NCI-H1105 treated with DMSO at 0.1 percent for 48 hours (cell line): Measurements from ENCODE around the gene MAGEA9.
"Not testable (repeated sequence)": the region's sequence is repeated elsewhere in the genome, so short reads cannot be mapped to it uniquely, and the experiment has no call there.

Source experiments
- DNase-seq: peaks from one replicate; lab custom pipeline; 2025; lab: John Stamatoyannopoulos, UW

The MAGEA9 gene, protein sequence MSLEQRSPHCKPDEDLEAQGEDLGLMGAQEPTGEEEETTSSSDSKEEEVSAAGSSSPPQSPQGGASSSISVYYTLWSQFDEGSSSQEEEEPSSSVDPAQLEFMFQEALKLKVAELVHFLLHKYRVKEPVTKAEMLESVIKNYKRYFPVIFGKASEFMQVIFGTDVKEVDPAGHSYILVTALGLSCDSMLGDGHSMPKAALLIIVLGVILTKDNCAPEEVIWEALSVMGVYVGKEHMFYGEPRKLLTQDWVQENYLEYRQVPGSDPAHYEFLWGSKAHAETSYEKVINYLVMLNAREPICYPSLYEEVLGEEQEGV

DNA sequence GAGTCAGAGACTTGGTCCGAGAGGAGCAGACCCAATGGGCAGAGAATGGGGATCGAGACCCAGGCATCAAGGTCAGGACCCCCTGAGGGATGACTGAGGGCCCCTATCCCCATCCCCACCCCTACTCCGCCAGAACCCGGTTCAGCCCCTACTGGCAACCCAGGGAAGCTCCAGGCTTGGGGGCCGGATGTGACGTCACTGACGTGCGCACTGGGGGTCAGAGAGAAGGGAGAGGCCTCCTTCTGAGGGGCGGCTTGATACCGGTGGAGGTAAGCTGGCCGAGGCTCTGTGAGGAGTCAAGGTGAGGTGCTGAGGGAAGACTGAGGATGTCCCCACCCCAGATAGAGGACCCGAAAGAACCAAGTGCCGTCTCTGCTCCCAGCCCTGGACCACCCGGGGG is at the start of gene MAGEA9:
Gene MAGEA9, plus strand, starts transcription at position 204 of the 400 bp plus-strand sequence. CDS start 4,281 bp downstream, outside the sequence.
- DNase-seq, result not testable (repeated sequence)

DNA sequence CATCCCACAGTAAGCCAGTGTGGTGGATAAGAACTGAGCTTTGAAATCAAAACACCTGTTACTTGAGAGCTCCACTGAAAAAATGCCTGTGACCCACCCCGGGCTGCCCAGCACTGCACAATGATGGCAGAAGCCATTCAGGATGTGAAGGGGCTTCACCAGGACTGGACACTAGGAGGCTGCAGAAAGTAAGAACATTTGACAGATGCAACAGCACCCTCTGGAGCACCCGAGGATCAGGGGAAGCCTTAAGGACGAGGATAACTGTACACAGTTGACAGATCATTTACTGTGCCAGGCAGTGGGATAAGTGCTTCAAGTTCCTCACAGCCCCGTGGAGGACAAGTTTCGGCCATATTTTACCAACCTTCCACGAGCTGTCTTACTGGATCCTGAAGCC is 39.5 kb upstream of the MAGEA9 start:
- DNase-seq, result not testable (repeated sequence)

GRCh38 chrX:149746390-149747007 is 35.2 kb upstream of the MAGEA9 start:
- not testable (repeated sequence) for DNase-seq

GRCh38 chrX:149757206-149758067 is 24.3 kb upstream of the MAGEA9 start:
- no peak for DNase-seq

DNA sequence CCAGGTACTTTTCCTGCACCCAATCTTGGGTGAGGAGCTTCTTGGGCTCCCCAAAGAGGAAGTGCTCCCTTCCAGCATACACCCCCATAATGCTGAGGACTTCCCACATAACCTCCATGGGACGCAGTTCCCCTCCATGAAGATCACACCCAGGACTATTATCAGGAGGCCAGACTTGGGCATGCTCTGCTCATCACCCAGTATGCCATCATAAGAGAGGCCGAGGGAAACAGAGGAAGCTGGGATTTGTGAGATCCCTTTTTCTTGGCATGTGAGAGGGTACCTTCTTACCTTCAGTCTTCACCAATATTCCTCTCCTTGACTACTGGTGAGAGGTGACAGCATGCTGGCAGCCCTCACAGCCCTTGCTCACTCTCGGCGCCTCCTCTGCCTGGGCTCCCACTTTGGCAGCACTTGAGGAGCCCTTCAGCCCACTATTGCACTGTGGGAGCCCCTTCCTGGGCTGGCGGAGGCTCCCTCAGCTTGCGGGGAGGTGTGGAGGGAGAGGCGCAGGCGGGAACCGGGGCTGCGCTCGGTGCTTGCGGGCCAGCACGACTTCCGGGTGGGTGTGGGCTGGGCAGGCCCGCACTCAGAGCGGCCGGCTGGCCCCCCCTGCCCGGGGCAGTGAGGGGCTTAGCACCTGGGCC is 23.5 kb upstream of the MAGEA9 start:
- no peak for DNase-seq

- not testable (repeated sequence) for DNase-seq
Observed at GRCh38 chrX:149758715-149759078, 23.0 kb upstream of the MAGEA9 start.

GRCh38 chrX:149759824-149760223 is 21.9 kb upstream of the MAGEA9 start:
- no peak for DNase-seq

- DNase-seq, result no peak
Observed at GRCh38 chrX:149760965-149761364, 20.8 kb upstream of the MAGEA9 start.

GRCh38 chrX:149761858-149762674 is 19.7 kb upstream of the MAGEA9 start:
- DNase-seq, result not testable (repeated sequence)

DNA sequence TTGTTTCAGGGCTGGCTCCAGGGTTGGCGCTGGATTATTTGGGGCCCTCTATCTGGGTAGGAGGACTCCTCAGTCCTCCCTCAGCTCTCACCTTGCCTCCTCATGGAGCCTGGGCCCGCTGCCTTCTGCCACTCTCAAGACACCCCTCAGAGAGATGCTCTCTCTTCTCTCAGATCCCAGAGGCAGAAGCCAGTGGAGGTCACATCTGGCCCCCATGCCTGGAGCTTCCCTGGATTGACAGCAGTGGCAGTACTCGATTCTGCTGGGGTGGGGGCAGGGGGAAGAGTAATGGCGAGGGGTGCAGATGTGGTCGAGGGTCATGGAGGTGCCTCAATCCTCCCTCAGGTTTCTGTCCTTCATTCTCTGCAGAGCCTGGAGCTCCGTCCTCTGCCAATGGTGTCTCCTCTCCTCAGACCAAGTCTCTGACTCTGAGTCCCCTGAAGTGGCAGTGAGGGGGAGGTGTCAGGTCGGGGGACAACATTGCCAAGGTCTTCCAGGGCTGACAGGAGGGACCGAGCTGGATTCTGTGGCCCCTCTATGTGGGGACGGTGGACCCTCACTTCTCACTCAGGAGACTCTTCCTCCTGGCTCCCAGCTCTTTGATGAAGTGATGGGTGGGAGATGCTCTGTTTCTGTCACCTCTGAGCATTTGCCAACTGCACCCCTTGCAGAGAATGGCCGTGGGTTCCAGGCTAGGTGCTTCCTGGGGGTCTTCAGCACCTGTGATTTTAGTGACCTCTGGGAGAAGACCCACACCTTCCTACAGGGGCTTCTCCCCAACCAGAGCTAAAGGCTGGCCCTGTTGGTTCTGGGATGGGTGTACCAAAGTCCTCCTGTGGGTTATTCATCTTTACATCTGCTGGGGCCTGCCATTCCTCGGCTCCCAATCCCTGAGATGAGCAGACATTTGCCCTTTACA is 18.8 kb upstream of the MAGEA9 start:
- no peak for DNase-seq

- not testable (repeated sequence) for DNase-seq
Observed at GRCh38 chrX:149770344-149770743, 11.4 kb upstream of the MAGEA9 start.

GRCh38 chrX:149773026-149773425 is 8.7 kb upstream of the MAGEA9 start:
- DNase-seq, result not testable (repeated sequence)

DNA sequence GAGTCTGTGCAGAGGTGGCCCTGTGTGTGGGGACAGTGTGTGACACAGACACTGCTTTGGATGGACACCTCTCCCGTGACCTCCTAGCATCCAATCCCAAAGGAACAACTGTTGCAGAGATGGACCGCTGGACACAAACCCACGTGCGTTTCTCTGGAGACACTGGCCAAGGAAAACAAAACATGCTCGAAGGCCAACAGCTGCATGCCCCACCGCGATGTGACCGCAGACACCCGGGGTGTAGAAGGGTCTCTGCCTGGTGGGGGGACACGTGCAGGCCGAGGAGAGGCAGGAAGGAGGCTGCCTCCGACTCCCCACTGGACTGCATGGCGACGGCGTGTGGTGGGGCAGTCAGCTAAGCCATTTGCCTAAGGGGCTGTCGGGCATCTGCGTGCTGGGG is 8.0 kb upstream of the MAGEA9 start, which contains the start of gene HSFX1:
Gene HSFX1, plus strand, starts transcription at position 301 of the 400 bp plus-strand sequence. CDS start 614 bp downstream, outside the sequence.
- not testable (repeated sequence) for DNase-seq

DNA sequence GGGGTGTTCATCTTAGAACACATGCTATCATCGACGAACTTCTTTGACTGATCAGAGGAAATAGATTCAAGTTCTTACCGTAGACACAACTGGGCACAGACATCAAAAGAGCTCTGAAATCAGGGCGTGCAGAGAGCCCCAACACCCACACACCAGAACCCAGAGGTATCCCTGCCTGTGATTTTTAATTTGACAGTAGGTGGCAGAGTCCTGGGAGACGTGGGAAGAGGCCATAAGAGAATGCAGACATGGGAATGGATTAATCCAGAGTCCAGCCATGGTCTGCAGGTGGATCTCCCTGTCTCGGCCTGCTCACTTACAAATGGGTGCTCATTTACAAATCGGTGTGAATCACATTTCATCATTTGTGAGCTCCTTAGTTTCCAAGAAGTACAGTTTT is 3.7 kb upstream of the MAGEA9 start:
- DNase-seq, result not testable (repeated sequence)

DNA sequence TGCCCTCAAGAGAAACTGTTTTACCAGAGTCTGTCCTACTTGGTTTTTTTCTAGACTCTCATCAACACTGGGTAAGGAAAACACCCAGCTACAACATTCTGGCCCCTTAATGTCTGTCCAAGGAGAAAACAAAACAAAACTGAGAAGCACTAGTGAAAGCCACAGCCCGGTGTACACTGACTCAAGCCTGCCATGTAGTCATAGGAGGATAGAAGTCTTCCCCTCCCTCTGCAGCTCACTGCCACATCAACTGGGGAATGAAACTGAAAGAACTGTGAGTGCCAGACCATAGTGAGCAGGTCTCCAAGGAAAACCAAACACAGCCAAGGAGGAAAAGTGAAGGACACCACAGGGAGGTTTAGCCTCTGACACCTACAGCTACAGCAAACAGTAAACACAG is 13.8 kb downstream of the MAGEA9 start:
- DNase-seq, result not testable (repeated sequence)

GRCh38 chrX:149799095-149799714 is 17.5 kb downstream of the MAGEA9 start:
- DNase-seq, result no peak

DNA sequence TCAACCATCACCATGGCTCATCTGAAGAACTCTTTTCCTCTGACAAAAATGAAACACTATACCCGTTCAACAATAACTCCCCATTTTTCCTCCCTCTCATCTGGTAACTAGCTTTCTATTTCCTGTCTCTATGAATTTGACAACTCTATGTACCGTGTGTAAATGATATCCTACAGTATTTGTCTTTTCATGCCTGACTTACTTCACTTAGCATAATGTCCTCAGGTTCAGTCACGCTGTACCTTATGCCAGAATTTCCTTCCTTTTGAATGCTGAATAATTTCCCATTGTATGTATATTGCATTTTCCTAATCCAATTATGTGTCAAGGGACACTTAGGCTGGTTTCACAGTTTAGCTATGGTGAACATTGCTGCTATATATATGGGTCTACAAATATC is 18.2 kb downstream of the MAGEA9 start:
- peak; percentile 68 for DNase-seq

DNA sequence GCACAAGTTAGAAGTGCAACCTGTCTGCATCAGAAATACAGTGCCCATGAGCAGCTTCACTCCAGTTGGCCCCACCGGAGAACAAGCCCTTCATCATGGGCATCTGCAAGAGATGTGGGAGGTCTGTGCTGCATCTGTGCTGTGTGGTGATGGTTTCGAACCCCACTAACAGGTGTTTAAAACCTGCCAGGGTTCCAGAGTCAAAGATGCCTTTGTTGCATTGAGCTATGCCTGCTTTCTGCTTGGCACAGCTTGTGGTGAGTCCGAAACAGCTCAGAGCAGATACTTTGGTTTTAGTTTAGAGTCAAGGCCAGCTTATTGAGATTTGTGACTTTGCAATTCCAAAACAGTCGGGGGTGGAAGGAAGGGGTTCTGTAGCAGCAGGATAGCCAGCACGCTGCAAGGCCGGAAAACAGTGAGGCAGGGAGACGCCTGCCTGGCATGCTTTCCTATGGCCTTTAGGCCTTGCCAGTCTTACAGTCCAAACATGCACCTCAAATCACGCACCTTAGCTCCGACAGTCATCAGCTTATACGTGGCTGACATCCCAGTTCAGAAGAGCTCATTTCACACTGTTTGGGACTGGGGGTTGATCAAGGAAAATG is 21.8 kb downstream of the MAGEA9 start:
- DNase-seq, result no peak

DNA sequence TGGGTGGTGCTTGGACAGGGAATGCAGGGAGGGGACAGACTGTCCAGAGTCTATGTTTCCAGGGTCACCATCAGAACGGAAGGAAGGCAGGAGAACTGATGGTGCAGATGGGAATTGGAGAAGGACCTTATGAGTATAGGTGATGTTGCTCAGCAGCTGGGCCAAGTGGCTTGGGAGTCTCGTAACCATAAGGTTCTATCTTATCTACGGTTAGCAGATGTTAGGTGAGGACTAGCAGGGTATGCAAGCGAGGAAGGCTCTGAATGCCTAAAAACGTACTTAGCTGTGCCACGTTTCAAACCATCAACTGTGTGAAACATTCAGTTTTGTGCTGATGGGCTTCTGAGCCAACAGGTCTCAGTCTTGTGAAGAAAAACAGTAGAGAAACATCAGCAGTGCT is 22.4 kb downstream of the MAGEA9 start:
- no peak for DNase-seq
